ENCODE results near the gene NR1H2.

GRCh38 chr19:50406829-50407228, 30.6 kb downstream of the NR1H2 start:
- TF ChIP-seq POLR2A (IDR thresholded peaks at IDR 0.05) (no peak), CTCF (IDR thresholded peaks at IDR 0.05) (no peak)

Data from tibial nerve (tissue), 3 donors.